Gastrocnemius medialis (tissue), 4 donors: ENCODE data around the gene ARHGAP5.

Source experiments
- POLR2A ChIP-seq, 2 donors: fragments of 450-650 bp; IDR thresholded peaks; one replicate each; pipeline ENCODE4 v1.6.1; 2017; ENCODE audit warnings: antibody characterized with exemption in 2 of 2, mild to moderate bottlenecking in 2 of 2, moderate library complexity in 2 of 2
- TF ChIP-seq, protein P1 (sequence below), 5 experiments: fragments of 450-650 bp in 3 of 5; fragments of 200-600 bp in 2 of 5; sonication (generic) in 2 of 5; IDR thresholded peaks in 4 of 5; conservative IDR thresholded peaks in 1 of 5; 1 replicate in 4 of 5; 2 replicates in 1 of 5; pipeline ENCODE4 v1.5.1; 2016 to 2019; ENCODE audit warnings: antibody characterized with exemption in 5 of 5, mild to moderate bottlenecking in 3 of 5, moderate library complexity in 3 of 5

DNA sequence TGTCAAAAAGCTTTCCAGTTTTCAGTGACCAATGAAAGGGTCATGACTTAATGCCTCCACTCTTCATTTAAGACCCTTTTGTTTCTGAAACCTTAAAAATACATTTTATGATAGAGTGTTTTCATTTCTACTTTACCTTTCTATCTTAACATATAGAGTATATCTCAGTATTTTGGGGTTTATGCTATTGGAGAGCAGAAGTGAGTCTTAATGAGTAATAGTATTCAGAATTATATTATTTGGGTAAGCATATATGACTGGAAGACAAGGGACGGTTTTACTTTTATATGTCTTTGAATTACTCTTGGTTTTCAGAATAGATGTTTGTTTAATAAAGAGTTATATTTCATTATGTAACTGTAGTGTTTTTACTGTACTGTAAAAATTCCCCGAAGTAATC lies 10.8 kb downstream of the ARHGAP5 start:
- TF ChIP-seq, protein P1, sequence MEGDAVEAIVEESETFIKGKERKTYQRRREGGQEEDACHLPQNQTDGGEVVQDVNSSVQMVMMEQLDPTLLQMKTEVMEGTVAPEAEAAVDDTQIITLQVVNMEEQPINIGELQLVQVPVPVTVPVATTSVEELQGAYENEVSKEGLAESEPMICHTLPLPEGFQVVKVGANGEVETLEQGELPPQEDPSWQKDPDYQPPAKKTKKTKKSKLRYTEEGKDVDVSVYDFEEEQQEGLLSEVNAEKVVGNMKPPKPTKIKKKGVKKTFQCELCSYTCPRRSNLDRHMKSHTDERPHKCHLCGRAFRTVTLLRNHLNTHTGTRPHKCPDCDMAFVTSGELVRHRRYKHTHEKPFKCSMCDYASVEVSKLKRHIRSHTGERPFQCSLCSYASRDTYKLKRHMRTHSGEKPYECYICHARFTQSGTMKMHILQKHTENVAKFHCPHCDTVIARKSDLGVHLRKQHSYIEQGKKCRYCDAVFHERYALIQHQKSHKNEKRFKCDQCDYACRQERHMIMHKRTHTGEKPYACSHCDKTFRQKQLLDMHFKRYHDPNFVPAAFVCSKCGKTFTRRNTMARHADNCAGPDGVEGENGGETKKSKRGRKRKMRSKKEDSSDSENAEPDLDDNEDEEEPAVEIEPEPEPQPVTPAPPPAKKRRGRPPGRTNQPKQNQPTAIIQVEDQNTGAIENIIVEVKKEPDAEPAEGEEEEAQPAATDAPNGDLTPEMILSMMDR (IDR thresholded peaks at IDR 0.05 in 4 of 5, conservative IDR thresholded peaks at IDR 0.05 in 1 of 5), result no peak
- no peak for TF ChIP-seq POLR2A (IDR thresholded peaks at IDR 0.05)
